OCI-LY1 (cell line): ENCODE data around the gene TMEFF2.

Experiments used
- H2AFZ ChIP-seq: fragments of 200-600 bp; sonication (generic), shearing (Covaris generic); 2 replicates; pipeline ENCODE4 v1.6.0; 2014; ENCODE audit warnings: antibody characterized with exemption, mild to moderate bottlenecking, low read length
- H3F3A ChIP-seq: fragments of 200-600 bp; sonication (generic), shearing (Covaris generic); 2 replicates; pipeline ENCODE4 v1.6.0; 2014; ENCODE audit warnings: mild to moderate bottlenecking, antibody characterized with exemption, low read length, moderate library complexity; ENCODE audit not compliant: insufficient read depth
- H3K27ac ChIP-seq: fragments of 200-600 bp; sonication (generic); 2 replicates; pipeline ENCODE4 v1.5.1; 2014; ENCODE audit warnings: low read length, mixed run types, mild to moderate bottlenecking, low read depth; ENCODE audit not compliant: poor library complexity, severe bottlenecking
- H3K27me3 ChIP-seq: fragments of 200-600 bp; sonication (generic); 2 replicates; pipeline ENCODE4 v1.6.0; 2014; ENCODE audit warnings: antibody characterized with exemption, mild to moderate bottlenecking, low read length, moderate library complexity; ENCODE audit not compliant: insufficient read depth
- H3K36me3 ChIP-seq: fragments of 200-600 bp; sonication (generic); 2 replicates; pipeline ENCODE4 v1.6.1; 2014; ENCODE audit warnings: mild to moderate bottlenecking, antibody characterized with exemption, low read length, moderate library complexity, mixed read lengths; ENCODE audit not compliant: insufficient read depth
- H3K4me1 ChIP-seq: fragments of 200-600 bp; sonication (generic); 2 replicates; pipeline ENCODE4 v1.5.1; 2014; ENCODE audit warnings: mild to moderate bottlenecking, low read length, moderate library complexity; ENCODE audit not compliant: insufficient read depth, severe bottlenecking
- H3K4me2 ChIP-seq: fragments of 200-600 bp; sonication (generic), shearing (Covaris generic); 2 replicates; pipeline ENCODE4 v1.6.1; 2014; ENCODE audit warnings: low read length
- H3K4me3 ChIP-seq: fragments of 200-600 bp; sonication (generic); 2 replicates; pipeline ENCODE4 v1.5.1; 2014; ENCODE audit warnings: low read length, low read depth, mild to moderate bottlenecking, mixed read lengths; ENCODE audit not compliant: poor library complexity, severe bottlenecking
- H3K79me2 ChIP-seq: fragments of 200-600 bp; shearing (Covaris generic); 2 replicates; pipeline ENCODE4 v1.6.1; 2016; ENCODE audit warnings: mixed run types, low read length, mixed read lengths; ENCODE audit not compliant: insufficient read depth
- H3K9ac ChIP-seq: fragments of 200-600 bp; sonication (generic), shearing (Covaris generic); 2 replicates; pipeline ENCODE4 v1.6.1; 2014; ENCODE audit warnings: mild to moderate bottlenecking, low read length, mixed read lengths
- H3K9me2 ChIP-seq: fragments of 200-600 bp; sonication (generic), shearing (Covaris generic); 2 replicates; pipeline ENCODE4 v1.6.1; 2014; ENCODE audit warnings: low read depth, mild to moderate bottlenecking, low read length, mixed read lengths
- H3K9me3 ChIP-seq: fragments of 200-600 bp; shearing (Covaris generic); 2 replicates; pipeline ENCODE4 v1.6.1; 2014; ENCODE audit warnings: low read length, mixed read lengths
- H4K20me1 ChIP-seq: fragments of 200-600 bp; sonication (generic), shearing (Covaris generic); 2 replicates; pipeline ENCODE4 v1.6.0; 2016; ENCODE audit warnings: mild to moderate bottlenecking, low read length; ENCODE audit not compliant: insufficient read depth
- EZH2 ChIP-seq: fragments of 200-600 bp; sonication (generic), shearing (Covaris generic); IDR thresholded peaks from 2 replicates; pipeline ENCODE4 v1.8.0; 2017; ENCODE audit warnings: borderline replicate concordance, mixed run types, mild to moderate bottlenecking, antibody characterized with exemption, low read length, moderate library complexity, mixed read lengths
- TF ChIP-seq, protein P1 (sequence below): fragments of 200-600 bp; sonication (generic), shearing (Covaris generic); IDR thresholded peaks from 2 replicates; pipeline ENCODE4 v1.5.1; 2017; ENCODE audit warnings: mild to moderate bottlenecking, antibody characterized with exemption, low read length, moderate library complexity, mixed read lengths

Gene TMEFF2

GRCh38 chr2:191959209-191959608, 235.5 kb downstream of the TMEFF2 start:
- Histone ChIP-seq H3F3A (no peaks in the 10 kb centered on the region), H3K36me3 (no peaks in the 10 kb centered on the region), H3K4me3 (no peak overlapping the region), H3K27me3 (no peaks in the 10 kb centered on the region), H3K27ac (no peak overlapping the region), H3K9ac (no peak overlapping the region), H3K4me2 (no peak overlapping the region), H4K20me1 (no peaks in the 10 kb centered on the region), H3K79me2 (no peaks in the 10 kb centered on the region), H3K4me1 (no peaks in the 10 kb centered on the region), H3K9me2 (no peaks in the 10 kb centered on the region), H2AFZ (no peak overlapping the region), H3K9me3 (no peaks in the 10 kb centered on the region)
- TF ChIP-seq EZH2, result no peak
- TF ChIP-seq, protein P1, sequence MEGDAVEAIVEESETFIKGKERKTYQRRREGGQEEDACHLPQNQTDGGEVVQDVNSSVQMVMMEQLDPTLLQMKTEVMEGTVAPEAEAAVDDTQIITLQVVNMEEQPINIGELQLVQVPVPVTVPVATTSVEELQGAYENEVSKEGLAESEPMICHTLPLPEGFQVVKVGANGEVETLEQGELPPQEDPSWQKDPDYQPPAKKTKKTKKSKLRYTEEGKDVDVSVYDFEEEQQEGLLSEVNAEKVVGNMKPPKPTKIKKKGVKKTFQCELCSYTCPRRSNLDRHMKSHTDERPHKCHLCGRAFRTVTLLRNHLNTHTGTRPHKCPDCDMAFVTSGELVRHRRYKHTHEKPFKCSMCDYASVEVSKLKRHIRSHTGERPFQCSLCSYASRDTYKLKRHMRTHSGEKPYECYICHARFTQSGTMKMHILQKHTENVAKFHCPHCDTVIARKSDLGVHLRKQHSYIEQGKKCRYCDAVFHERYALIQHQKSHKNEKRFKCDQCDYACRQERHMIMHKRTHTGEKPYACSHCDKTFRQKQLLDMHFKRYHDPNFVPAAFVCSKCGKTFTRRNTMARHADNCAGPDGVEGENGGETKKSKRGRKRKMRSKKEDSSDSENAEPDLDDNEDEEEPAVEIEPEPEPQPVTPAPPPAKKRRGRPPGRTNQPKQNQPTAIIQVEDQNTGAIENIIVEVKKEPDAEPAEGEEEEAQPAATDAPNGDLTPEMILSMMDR, result no peak

GRCh38 chr2:191957996-191958860, 236.5 kb downstream of the TMEFF2 start:
- H3F3A ChIP-seq, result no peaks in the 10 kb centered on the region
- H3K4me2 ChIP-seq, result no peak overlapping the region
- H3K9me2 ChIP-seq, result no peaks in the 10 kb centered on the region
- H3K27me3 ChIP-seq, result no peaks in the 10 kb centered on the region
- no peaks in the 10 kb centered on the region for H3K79me2 ChIP-seq
- H2AFZ ChIP-seq, result no peak overlapping the region
- H4K20me1 ChIP-seq, result no peaks in the 10 kb centered on the region
- no peaks in the 10 kb centered on the region for H3K4me1 ChIP-seq
- no peaks in the 10 kb centered on the region for H3K36me3 ChIP-seq
- no peak overlapping the region for H3K27ac ChIP-seq
- no peaks in the 10 kb centered on the region for H3K9me3 ChIP-seq
- TF ChIP-seq, protein P1, result no peak
- no peak for TF ChIP-seq EZH2
- no peak overlapping the region for H3K9ac ChIP-seq
- no peak overlapping the region for H3K4me3 ChIP-seq

- H3K9ac ChIP-seq, result no peak overlapping the region
- H3K27me3 ChIP-seq, result no peaks in the 10 kb centered on the region
- no peak overlapping the region for H3K4me3 ChIP-seq
- H3K79me2 ChIP-seq, result no peaks in the 10 kb centered on the region
- H3K9me2 ChIP-seq, result no peaks in the 10 kb centered on the region
- no peaks in the 10 kb centered on the region for H3K4me1 ChIP-seq
- H2AFZ ChIP-seq, result no peak overlapping the region
- no peaks in the 10 kb centered on the region for H4K20me1 ChIP-seq
- H3K27ac ChIP-seq, result no peak overlapping the region
- H3K36me3 ChIP-seq, result no peaks in the 10 kb centered on the region
- no peaks in the 10 kb centered on the region for H3F3A ChIP-seq
- H3K9me3 ChIP-seq, result no peaks in the 10 kb centered on the region
- no peak overlapping the region for H3K4me2 ChIP-seq
- no peak for TF ChIP-seq EZH2
- TF ChIP-seq, protein P1, result no peak
Observed at GRCh38 chr2:191954451-191954850, 240.3 kb downstream of the TMEFF2 start.
